HG03442 (cell line): Measurements from ENCODE around the gene ERI3.

Experiments used
- ATAC-seq: cut with Tn5 transposase; IDR thresholded peaks from one replicate; pipeline ENCODE4 v1.9.1; 2021; ENCODE audit warnings: mild to moderate bottlenecking, moderate library complexity; ENCODE audit not compliant: unreplicated experiment

The ERI3 gene

GRCh38 chr1:44351289-44351688 is 3.8 kb downstream of the ERI3 start:
- ATAC-seq: no peak

GRCh38 chr1:44348061-44348485 is 7.0 kb downstream of the ERI3 start:
- no peak for ATAC-seq

GRCh38 chr1:44347280-44347679 is 7.8 kb downstream of the ERI3 start:
- no peak for ATAC-seq

GRCh38 chr1:44346878-44347277 is 8.2 kb downstream of the ERI3 start:
- ATAC-seq: no peak

- ATAC-seq: no peak
Measured at GRCh38 chr1:44346184-44346583, 8.9 kb downstream of the ERI3 start.

- no peak for ATAC-seq
Measured at GRCh38 chr1:44345187-44345775, 9.8 kb downstream of the ERI3 start.

- ATAC-seq: no peak
Measured at GRCh38 chr1:44339731-44340130, 15.3 kb downstream of the ERI3 start.

- no peak for ATAC-seq
Measured at GRCh38 chr1:44338136-44338535, 16.9 kb downstream of the ERI3 start.

- ATAC-seq: no peak
Measured at GRCh38 chr1:44336668-44337067, 18.4 kb downstream of the ERI3 start.

- no peak for ATAC-seq
Measured at GRCh38 chr1:44334968-44335367, 20.1 kb downstream of the ERI3 start.

GRCh38 chr1:44333376-44333775 is 21.7 kb downstream of the ERI3 start:
- ATAC-seq: no peak

GRCh38 chr1:44332505-44332904 is 22.6 kb downstream of the ERI3 start:
- no peak for ATAC-seq

GRCh38 chr1:44330935-44331334 is 24.1 kb downstream of the ERI3 start:
- ATAC-seq: no peak

- no peak for ATAC-seq
Measured at GRCh38 chr1:44328671-44329416, 26.2 kb downstream of the ERI3 start.

- no peak for ATAC-seq
Measured at GRCh38 chr1:44327679-44328491, 27.2 kb downstream of the ERI3 start.

GRCh38 chr1:44326821-44327465 is 28.1 kb downstream of the ERI3 start:
- no peak for ATAC-seq

- ATAC-seq: no peak
Measured at GRCh38 chr1:44326024-44326701, 28.9 kb downstream of the ERI3 start.

- ATAC-seq: no peak
Measured at GRCh38 chr1:44323947-44324346, 31.1 kb downstream of the ERI3 start.

- ATAC-seq: no peak
Measured at GRCh38 chr1:44322367-44322766, 32.7 kb downstream of the ERI3 start.

GRCh38 chr1:44321466-44321865 is 33.6 kb downstream of the ERI3 start:
- ATAC-seq: no peak
